NT2/D1 (cell line): Measurements from ENCODE around the gene CHST8.

ENCODE experiments used
- DNase-seq: peaks from one replicate; pipeline ENCODE4 v3.0.0-alpha.2; 2011; ENCODE audit warnings: low read depth, low spot score
- H3K27me3 ChIP-seq: 2 replicates; pipeline ENCODE4 v1.6.0; 2011; ENCODE audit warnings: mild to moderate bottlenecking; ENCODE audit not compliant: insufficient read length, insufficient read depth
- H3K36me3 ChIP-seq: 2 replicates; pipeline ENCODE4 v1.6.1; 2011; ENCODE audit warnings: mild to moderate bottlenecking, low read length, mixed read lengths; ENCODE audit not compliant: insufficient read depth, insufficient read length
- H3K4me1 ChIP-seq: 2 replicates; pipeline ENCODE4 v1.5.1; 2011; ENCODE audit not compliant: insufficient read depth, insufficient read length
- H3K4me3 ChIP-seq: 2 replicates; pipeline ENCODE4 v1.5.1; 2011; ENCODE audit warnings: low read depth; ENCODE audit not compliant: insufficient read length
- H3K9ac ChIP-seq: 2 replicates; pipeline ENCODE4 v1.6.0; 2011; ENCODE audit warnings: low read depth; ENCODE audit not compliant: insufficient read length
- H3K9me3 ChIP-seq: 2 replicates; pipeline ENCODE4 v1.5.1; 2011; ENCODE audit warnings: mild to moderate bottlenecking, low read length; ENCODE audit not compliant: insufficient read depth
- SUZ12 ChIP-seq: IDR thresholded peaks from 2 replicates; pipeline ENCODE4 v1.6.1; 2011; ENCODE audit not compliant: insufficient read length, insufficient read depth; ENCODE audit errors: extremely low read depth
- YY1 ChIP-seq: IDR thresholded peaks from 2 replicates; pipeline ENCODE4 v1.6.1; 2011; ENCODE audit not compliant: insufficient read length, insufficient read depth
- ZNF274 ChIP-seq: IDR thresholded peaks from 2 replicates; pipeline ENCODE4 v1.6.1; 2011; ENCODE audit warnings: mild to moderate bottlenecking, low read depth, low read length

Gene CHST8

DNA sequence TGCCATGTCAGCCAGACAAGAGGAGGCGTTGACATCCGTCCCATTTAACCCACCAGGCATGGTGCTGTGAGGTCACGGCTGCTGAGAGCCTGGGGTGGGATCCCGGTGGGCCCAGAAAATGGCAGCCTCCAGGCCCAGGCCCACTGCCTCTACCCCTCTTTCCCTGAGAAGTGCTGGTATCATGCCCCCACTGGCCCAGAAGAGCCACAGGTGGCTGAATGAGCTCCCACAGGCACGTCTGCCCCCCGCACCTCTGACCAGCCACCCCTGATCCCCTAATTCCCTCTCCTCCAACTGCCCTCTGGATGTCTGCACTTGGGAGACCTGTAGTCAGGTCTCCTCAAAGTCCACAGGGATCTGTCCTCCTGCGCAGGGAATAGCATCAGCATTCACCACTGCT is 137.6 kb downstream of the CHST8 start:
- TF ChIP-seq ZNF274 (no peak), SUZ12 (no peak)
- DNase-seq: no peak
- Histone ChIP-seq H3K27me3 (no peaks in the 10 kb centered on the region), H3K36me3 (no peaks in the 10 kb centered on the region), H3K4me1 (peaks cover 8% of the 10 kb centered on the region), H3K9ac (no peak overlapping the region), H3K4me3 (no peak overlapping the region), H3K9me3 (no peaks in the 10 kb centered on the region)

GRCh38 chr19:33763633-33764371 is 142.0 kb downstream of the CHST8 start:
- no peak overlapping the region for H3K9ac ChIP-seq
- no peaks in the 10 kb centered on the region for H3K9me3 ChIP-seq
- TF ChIP-seq SUZ12 (no peak), ZNF274 (no peak), YY1 (no peak)
- H3K36me3 ChIP-seq: no peaks in the 10 kb centered on the region
- H3K4me1 ChIP-seq: peaks cover 8% of the 10 kb centered on the region
- DNase-seq: no peak
- no peaks in the 10 kb centered on the region for H3K27me3 ChIP-seq
- H3K4me3 ChIP-seq: no peak overlapping the region

DNA sequence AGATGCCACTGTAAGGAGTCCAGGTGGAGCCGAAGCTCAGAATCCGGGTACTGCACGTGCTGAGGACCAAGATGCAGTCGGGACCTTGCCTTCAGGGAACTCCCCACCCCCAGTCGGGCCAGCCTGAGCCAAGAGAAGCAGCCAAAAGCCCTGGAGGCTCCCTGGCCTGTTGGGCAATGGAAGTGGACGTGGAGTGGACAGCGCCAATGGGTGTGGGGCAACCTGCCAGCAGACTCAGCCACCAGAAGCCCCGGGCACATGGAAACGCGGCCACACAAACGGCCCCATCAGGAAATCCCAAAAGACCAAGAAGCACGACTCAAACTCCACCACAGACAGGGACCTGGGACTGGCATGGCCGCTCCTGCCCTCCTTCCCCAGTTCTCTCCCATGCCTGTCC is 144.9 kb downstream of the CHST8 start:
- peaks cover 14% of the 10 kb centered on the region for H3K27me3 ChIP-seq
- no peak for DNase-seq

GRCh38 chr19:33767898-33768413 is 146.2 kb downstream of the CHST8 start:
- H3K4me3 ChIP-seq: no peak overlapping the region
- no peaks in the 10 kb centered on the region for H3K36me3 ChIP-seq
- no peak overlapping the region for H3K9ac ChIP-seq
- TF ChIP-seq SUZ12: no peak
- no peak for TF ChIP-seq YY1
- no peak for TF ChIP-seq ZNF274
- peak; percentile 47 for DNase-seq
- H3K4me1 ChIP-seq: peaks cover 8% of the 10 kb centered on the region
- H3K27me3 ChIP-seq: peaks cover 14% of the 10 kb centered on the region
- H3K9me3 ChIP-seq: no peaks in the 10 kb centered on the region

More for the DNA sequence above, 144.9 kb downstream of the CHST8 start:
- H3K9me3 ChIP-seq: no peaks in the 10 kb centered on the region
- H3K4me3 ChIP-seq: no peak overlapping the region
- H3K4me1 ChIP-seq: peaks cover 8% of the 10 kb centered on the region
- no peak overlapping the region for H3K9ac ChIP-seq
- no peak for TF ChIP-seq YY1
- TF ChIP-seq ZNF274: no peak
- TF ChIP-seq SUZ12: no peak
- no peaks in the 10 kb centered on the region for H3K36me3 ChIP-seq

DNA sequence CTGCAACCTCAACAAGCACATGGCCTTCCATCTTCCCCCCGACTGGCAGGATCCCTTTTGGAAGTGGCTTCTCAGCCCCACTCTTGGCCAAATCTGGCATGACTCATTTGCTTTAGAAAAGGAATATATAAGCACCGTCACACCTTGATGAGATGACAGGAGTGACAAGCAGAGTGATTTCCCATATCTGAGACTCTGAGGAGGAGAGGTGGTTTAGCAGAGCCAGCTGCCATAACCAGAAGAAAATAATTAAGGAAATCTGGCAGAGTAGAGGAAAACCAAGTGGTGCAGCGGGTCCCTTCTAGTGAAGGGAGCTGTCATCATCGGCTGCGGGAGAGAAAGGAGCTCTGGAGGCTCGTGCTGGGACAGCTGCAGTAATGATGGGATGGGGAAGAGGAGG is 147.5 kb downstream of the CHST8 start:
- peaks cover 14% of the 10 kb centered on the region for H3K27me3 ChIP-seq
- no peak overlapping the region for H3K4me3 ChIP-seq
- H3K9me3 ChIP-seq: no peaks in the 10 kb centered on the region
- H3K4me1 ChIP-seq: no peaks in the 10 kb centered on the region
- no peak for DNase-seq
- no peak for TF ChIP-seq ZNF274
- H3K36me3 ChIP-seq: no peaks in the 10 kb centered on the region
- no peak overlapping the region for H3K9ac ChIP-seq

- Histone ChIP-seq H3K36me3 (no peaks in the 10 kb centered on the region), H3K9ac (no peak overlapping the region), H3K4me1 (no peaks in the 10 kb centered on the region), H3K4me3 (no peak overlapping the region), H3K27me3 (peaks cover 14% of the 10 kb centered on the region), H3K9me3 (no peaks in the 10 kb centered on the region)
- DNase-seq: no peak
- TF ChIP-seq YY1: no peak
- TF ChIP-seq ZNF274: no peak
- no peak for TF ChIP-seq SUZ12
Measured at GRCh38 chr19:33770107-33770506, 148.4 kb downstream of the CHST8 start.

DNA sequence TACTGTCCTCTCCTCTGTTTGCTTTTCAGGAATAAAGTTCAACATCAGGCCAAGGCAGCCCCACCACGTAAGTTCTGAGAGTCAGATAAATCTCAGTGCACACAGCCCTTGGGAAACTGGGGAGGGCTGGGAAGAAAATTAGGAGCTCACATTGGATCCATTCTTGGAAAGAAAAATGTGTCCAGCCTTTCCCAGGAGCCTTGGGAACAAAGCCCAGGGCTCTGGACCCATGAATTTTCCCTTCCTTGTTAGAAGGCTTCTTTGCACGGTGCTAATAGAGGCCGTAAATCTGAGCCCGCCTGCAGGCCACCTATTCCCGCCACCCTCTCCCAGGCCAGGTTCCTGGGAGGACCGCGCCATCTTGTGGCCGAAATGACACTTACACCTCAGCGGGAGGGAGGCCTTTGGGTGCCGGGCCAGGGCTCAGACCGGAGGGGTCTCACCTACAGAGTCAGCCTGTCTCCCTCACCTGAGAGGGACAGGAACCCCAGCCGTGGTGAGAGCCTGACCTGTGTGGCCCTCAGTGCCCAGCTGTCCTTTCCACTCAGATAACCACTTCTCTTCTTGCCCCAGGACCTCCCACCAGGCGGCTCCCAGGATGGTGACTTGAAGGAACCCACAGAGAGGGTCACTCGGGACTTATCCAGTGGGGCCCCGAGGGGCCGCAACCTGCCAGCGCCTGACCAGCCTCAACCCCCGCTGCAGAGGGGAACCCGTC is 149.8 kb downstream of the CHST8 start:
- H3K9ac ChIP-seq: no peak overlapping the region
- TF ChIP-seq YY1: no peak
- TF ChIP-seq ZNF274: no peak
- no peak for TF ChIP-seq SUZ12
- H3K27me3 ChIP-seq: peaks cover 14% of the 10 kb centered on the region
- H3K9me3 ChIP-seq: 0 out of 2 replicates have a peak, but pooled peaks cover under 1% of the 10 kb centered on the region
- H3K36me3 ChIP-seq: no peaks in the 10 kb centered on the region
- H3K4me1 ChIP-seq: no peaks in the 10 kb centered on the region
- no peak overlapping the region for H3K4me3 ChIP-seq
- no peak for DNase-seq
